K562 (cell line): Measurements from ENCODE around the gene PIK3C2B. TPM values are rescaled to one million over a fixed set of nuclear protein-coding genes. Genes with fewer than 3 reads are reported as not detected.
A peak's percentile ranks its signal among the peaks of the same experiment; 100 is the strongest.

Experiments
- ARID2 ChIP-seq: fragments of 450-650 bp; IDR thresholded peaks from 2 replicates; pipeline ENCODE4 v1.6.1; 2017; ENCODE audit warnings: antibody characterized with exemption, mild to moderate bottlenecking
- BACH1 ChIP-seq: fragments of 200-800 bp; sonication (Bioruptor generic); IDR thresholded peaks from 2 replicates; pipeline ENCODE4 v1.6.1; 2016; ENCODE audit warnings: missing genetic modification characterization, missing compliant biosample characterization
- CBX2 ChIP-seq: fragments of 200-600 bp; sonication (generic); IDR thresholded peaks from one replicate; pipeline ENCODE4 v1.6.1; 2012; ENCODE audit warnings: mild to moderate bottlenecking, low read length, inconsistent platforms; ENCODE audit not compliant: insufficient read depth, poor library complexity, severe bottlenecking
- CTBP1 ChIP-seq: fragments of 450-650 bp; IDR thresholded peaks from 2 replicates; pipeline ENCODE4 v1.6.1; 2016; ENCODE audit warnings: borderline replicate concordance
- DDX20 ChIP-seq: fragments of 450-650 bp; IDR thresholded peaks from 2 replicates; pipeline ENCODE4 v1.6.1; 2016; ENCODE audit warnings: missing genetic modification characterization, low read depth, mild to moderate bottlenecking, missing compliant biosample characterization, moderate library complexity
- GATAD2B ChIP-seq: fragments of 450-650 bp; IDR thresholded peaks from 2 replicates; pipeline ENCODE4 v1.6.1; 2017; ENCODE audit warnings: mild to moderate bottlenecking, borderline replicate concordance
- HMBOX1 ChIP-seq: sonication (generic); IDR thresholded peaks from 2 replicates; pipeline ENCODE4 v1.6.1; 2016
- HNRNPLL ChIP-seq: fragments of 200-400 bp; formaldehyde crosslinking; IDR thresholded peaks from 2 replicates; pipeline ENCODE4 v1.6.1; 2017; ENCODE audit warnings: low read length, low read depth, mild to moderate bottlenecking; ENCODE audit not compliant: poor library complexity, severe bottlenecking
- ILK ChIP-seq: fragments of 450-650 bp; IDR thresholded peaks from 2 replicates; pipeline ENCODE4 v1.6.1; 2016; ENCODE audit warnings: missing genetic modification characterization, low read depth, mild to moderate bottlenecking, missing compliant biosample characterization, moderate library complexity, borderline replicate concordance
- MYBL2 ChIP-seq, 2 experiments: fragments of 450-650 bp in 1 of 2; sonication (generic) in 1 of 2; formaldehyde crosslinking in 1 of 2; IDR thresholded peaks; 2 replicates each; pipeline versions ENCODE4 v1.6.1 to v1.8.1; 2017 to 2022; ENCODE audit warnings: borderline replicate concordance in 1 of 2, inconsistent platforms in 1 of 2, low read depth in 1 of 2, mild to moderate bottlenecking in 1 of 2, missing genetic modification reagents in 1 of 2, moderate library complexity in 1 of 2
- TAF1 ChIP-seq: IDR thresholded peaks from 2 replicates; pipeline ENCODE4 v1.6.1; 2011; ENCODE audit warnings: mild to moderate bottlenecking, low read length, moderate library complexity; ENCODE audit not compliant: insufficient read depth, control insufficient read depth, severe bottlenecking; ENCODE audit errors: extremely low read depth
- THRAP3 ChIP-seq: fragments of 450-650 bp; IDR thresholded peaks from 2 replicates; pipeline ENCODE4 v1.6.1; 2016; ENCODE audit warnings: mild to moderate bottlenecking, inconsistent platforms, borderline replicate concordance
- ZNF707 ChIP-seq: fragments of 250-450 bp; sonication (Bioruptor Pico); conservative IDR thresholded peaks from 2 replicates; pipeline ENCODE4 v1.8.0; 2022; ENCODE audit warnings: inconsistent platforms, mild to moderate bottlenecking, moderate library complexity
- polyA plus RNA-seq, 8 experiments: library from polyadenylated mRNA; depleted of rRNA in 4 of 8; stranded (reverse) in 5 of 8; unstranded in 3 of 8; fragments of >200 nt; fragmentation: Nextera tagmentation in 2 of 8; fragmentation: Illumina TruSeq in 1 of 8; extraction: Ambion mirVana in 2 of 8; extraction: Trizol in 1 of 8; gene quantifications; 2 replicates each; pipeline versions ENCODE4 v1.2.1 to v1.2.3, GENCODE V29; 2011 to 2014; ENCODE audit warnings: inconsistent platforms in 1 of 8, missing spikeins in 1 of 8
- total RNA-seq, 7 experiments: library from RNA; depleted of rRNA in 6 of 7; stranded (reverse); fragments of >200 nt in 6 of 7; fragmentation: Illumina TruSeq in 2 of 7; extraction: Trizol in 2 of 7; gene quantifications; 2 replicates each; pipeline versions ENCODE4 v1.2.1 to v1.2.3, GENCODE V29; 2011 to 2021; ENCODE audit warnings: low replicate concordance in 1 of 7
- TF ChIP-seq, protein P1 (sequence below): fragments of 450-650 bp; IDR thresholded peaks from 2 replicates; pipeline ENCODE4 v1.6.1; 2016; ENCODE audit warnings: low read depth

Gene PIK3C2B
- total and polyA plus RNA-seq, 9 of the 15 experiments (the other 6 are each of a cell fraction or from before 2014, with no cell fraction given), result 0.10 to 2.9 (median 0.72) TPM

DNA sequence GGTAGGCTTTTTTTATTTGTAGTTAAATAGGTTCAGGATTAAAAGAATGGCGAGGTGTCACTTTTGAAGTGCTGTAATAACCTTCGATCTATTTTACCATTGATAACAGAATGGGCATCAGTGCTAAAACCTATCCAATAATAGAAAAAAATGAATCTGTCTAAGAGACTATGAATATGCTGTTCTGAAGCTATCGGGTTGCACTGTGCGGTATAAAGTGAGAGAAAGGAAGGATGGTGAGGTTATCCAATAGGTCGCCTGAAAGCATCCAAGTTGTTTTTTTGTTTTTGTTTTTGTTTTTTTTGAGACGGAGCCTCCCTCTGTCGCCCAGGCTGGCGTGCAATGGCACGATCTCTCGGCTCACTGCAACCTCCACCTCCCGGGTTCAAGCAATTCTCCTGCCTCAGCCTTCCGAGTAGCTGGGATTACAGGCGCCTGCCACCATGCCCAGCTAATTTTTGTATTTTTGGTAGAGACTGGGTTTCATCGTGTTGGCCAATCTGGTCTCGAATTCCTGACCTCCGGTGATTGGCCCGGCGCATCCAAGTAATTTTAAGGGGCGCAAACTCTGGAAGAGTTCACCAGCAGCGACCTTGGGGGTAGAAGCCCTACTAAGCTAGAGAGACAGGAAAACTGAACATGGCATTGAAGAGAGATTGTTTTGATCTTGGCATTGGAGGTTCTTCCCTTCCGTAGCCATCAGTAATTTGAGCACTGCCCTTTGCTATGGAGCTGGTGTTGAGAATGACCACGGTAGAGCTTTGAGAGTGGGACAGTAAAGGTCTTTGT is 12.9 kb upstream of the PIK3C2B start (continued):
- TF ChIP-seq ILK (tag), result no peak
- TF ChIP-seq ZNF707, result no peak
- peak; percentile 33; the same call in 1 of the 2 replicates for TF ChIP-seq CTBP1
- TF ChIP-seq TAF1, result no peak
- TF ChIP-seq MYBL2 (IDR thresholded peaks at IDR 0.05; ENCODE audit: low read depth), result no peak
- TF ChIP-seq MYBL2 (CRISPR knock-in tag; IDR thresholded peaks at IDR 0.05; ENCODE audit: borderline replicate concordance), result no peak
- 0 out of 2 replicates have a peak, but pooled peaks have one; percentile 30 for TF ChIP-seq BACH1 (tag)
- no peak for TF ChIP-seq THRAP3
- TF ChIP-seq HMBOX1, result no peak
- no peak for TF ChIP-seq GATAD2B
- no peak for TF ChIP-seq DDX20 (tag)
- no peak for TF ChIP-seq ARID2
- TF ChIP-seq, protein P1, sequence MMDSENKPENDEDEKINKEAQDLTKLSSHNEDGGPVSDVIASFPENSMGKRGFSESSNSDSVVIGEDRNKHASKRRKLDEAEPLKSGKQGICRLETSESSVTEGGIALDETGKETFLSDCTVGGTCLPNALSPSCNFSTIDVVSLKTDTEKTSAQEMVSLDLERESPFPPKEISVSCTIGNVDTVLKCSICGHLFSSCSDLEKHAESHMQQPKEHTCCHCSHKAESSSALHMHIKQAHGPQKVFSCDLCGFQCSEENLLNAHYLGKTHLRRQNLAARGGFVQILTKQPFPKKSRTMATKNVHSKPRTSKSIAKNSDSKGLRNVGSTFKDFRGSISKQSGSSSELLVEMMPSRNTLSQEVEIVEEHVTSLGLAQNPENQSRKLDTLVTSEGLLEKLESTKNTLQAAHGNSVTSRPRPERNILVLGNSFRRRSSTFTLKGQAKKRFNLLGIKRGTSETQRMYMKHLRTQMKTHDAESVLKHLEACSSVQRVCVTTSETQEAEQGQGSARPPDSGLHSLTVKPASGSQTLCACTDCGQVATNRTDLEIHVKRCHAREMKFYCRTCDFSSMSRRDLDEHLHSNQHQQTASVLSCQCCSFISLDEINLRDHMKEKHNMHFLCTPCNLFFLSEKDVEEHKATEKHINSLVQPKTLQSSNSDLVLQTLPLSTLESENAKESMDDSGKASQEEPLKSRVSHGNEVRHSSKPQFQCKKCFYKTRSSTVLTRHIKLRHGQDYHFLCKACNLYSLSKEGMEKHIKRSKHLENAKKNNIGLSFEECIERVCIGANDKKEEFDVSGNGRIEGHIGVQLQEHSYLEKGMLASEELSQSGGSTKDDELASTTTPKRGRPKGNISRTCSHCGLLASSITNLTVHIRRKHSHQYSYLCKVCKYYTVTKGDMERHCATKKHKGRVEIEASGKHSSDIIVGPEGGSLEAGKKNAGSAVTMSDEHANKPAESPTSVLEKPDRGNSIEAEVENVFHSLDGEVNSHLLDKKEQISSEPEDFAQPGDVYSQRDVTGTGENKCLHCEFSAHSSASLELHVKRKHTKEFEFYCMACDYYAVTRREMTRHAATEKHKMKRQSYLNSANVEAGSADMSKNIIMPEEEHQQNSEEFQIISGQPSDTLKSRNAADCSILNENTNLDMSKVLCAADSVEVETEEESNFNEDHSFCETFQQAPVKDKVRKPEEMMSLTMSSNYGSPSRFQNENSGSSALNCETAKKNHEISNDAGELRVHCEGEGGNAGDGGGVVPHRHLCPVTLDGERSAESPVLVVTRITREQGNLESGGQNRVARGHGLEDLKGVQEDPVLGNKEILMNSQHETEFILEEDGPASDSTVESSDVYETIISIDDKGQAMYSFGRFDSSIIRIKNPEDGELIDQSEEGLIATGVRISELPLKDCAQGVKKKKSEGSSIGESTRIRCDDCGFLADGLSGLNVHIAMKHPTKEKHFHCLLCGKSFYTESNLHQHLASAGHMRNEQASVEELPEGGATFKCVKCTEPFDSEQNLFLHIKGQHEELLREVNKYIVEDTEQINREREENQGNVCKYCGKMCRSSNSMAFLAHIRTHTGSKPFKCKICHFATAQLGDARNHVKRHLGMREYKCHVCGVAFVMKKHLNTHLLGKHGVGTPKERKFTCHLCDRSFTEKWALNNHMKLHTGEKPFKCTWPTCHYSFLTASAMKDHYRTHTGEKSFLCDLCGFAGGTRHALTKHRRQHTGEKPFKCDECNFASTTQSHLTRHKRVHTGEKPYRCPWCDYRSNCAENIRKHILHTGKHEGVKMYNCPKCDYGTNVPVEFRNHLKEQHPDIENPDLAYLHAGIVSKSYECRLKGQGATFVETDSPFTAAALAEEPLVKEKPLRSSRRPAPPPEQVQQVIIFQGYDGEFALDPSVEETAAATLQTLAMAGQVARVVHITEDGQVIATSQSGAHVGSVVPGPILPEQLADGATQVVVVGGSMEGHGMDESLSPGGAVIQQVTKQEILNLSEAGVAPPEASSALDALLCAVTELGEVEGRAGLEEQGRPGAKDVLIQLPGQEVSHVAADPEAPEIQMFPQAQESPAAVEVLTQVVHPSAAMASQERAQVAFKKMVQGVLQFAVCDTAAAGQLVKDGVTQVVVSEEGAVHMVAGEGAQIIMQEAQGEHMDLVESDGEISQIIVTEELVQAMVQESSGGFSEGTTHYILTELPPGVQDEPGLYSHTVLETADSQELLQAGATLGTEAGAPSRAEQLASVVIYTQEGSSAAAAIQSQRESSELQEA, result no peak
- TF ChIP-seq HNRNPLL, result no peak
- TF ChIP-seq CBX2, result no peak
